8988T (cell line): ENCODE measurements around the gene HUS1.

Experiments
- DNase-seq: peaks from one replicate; pipeline ENCODE4 v3.0.0; 2011

HUS1 gene

DNA sequence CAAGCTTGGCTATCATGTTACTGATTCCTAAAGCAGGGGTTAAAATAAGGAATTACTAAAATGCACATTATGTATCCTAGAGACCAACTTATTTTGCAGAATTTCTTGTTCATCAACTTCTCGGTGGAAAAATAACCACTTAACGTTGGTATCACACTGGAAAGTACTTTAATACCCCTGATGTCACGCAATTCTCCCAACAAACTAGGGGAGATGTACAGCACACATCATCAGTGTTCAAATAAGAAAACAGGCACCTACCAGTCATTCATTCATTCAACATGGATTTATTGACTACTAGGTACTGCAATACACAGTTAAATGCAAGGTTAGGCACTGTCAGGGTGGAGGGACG, 648 bp downstream of the HUS1 start:
- no peak for DNase-seq

DNA sequence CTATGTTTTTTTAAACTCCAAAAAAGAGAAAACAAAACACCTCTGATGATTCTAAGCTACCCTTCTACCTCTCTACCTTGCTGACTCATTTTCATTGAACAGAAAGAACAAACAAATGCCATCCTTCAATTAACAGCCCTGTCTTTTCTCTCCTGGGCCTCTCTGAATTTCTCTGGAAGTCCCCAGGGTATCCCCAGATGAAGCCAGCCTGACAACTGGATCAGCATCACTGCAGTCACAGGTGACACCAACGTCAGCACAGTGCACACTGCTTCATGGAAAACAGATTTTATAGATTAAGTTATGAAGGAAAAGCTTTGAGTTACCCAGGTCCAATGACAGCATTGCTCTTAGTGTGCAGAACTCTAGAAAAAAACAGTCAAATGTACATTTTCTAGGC, 5.7 kb downstream of the HUS1 start:
- no peak for DNase-seq

DNA sequence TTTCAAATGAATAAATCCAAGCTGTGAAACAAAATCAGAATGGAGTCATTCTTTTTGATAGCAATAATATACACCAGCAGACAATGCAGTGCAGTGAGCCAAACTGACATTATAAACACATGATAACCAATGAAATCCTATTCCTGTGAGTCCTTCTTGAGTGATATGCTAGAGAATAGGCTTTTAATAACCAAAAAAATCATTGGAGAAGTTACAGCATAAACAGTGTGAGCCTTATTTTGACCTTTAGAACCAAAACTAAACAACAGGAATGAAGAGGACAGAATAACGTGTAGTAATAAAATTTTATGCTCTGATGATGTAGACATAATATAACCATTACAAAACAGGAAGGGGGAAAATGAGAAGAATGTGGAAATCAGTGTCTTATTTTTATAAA, 8.7 kb downstream of the HUS1 start:
- DNase-seq: no peak

DNA sequence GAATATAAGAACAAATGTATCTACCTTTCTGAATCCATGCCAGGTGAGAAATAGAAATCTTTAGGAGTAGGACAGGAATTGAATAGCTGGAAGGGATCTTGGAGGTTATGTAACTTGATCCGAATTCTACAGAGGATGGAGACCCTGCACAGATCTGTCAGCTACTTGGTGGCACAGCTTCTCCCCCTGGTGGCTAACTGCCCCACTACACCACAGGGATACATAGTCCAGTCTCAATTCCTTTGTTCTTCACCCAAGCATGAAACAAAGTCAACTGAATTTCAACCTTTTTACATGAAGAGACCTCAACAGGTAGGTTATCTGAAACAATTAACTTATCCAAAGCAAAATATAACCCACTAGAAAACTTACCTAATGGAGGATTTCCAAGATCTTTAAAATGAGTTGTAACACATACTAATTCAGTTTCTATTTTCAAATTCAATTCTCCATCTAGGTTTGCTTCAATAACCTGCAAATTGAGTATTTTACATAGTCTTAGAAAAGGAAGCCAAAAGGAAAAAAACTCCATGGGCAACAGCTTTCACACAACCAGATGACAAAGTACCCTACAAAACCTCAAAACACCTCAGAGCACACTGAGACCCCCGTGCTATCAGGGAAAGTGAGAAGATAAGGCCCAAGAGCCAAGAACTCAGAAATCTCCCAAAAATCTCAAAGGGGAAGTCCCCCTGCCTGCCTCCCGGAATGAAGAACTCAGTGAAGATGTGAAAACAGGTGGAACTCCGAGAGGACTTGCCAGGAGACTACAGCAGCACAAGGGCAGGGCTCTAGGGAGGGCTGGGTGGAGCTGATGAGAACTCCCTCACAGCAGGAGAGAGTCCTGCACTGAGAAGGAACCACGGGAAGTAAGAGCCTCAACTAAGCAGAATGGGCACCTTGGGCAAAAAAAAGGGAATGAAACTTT, 10.3 kb downstream of the HUS1 start:
- peak; percentile 32 for DNase-seq

DNA sequence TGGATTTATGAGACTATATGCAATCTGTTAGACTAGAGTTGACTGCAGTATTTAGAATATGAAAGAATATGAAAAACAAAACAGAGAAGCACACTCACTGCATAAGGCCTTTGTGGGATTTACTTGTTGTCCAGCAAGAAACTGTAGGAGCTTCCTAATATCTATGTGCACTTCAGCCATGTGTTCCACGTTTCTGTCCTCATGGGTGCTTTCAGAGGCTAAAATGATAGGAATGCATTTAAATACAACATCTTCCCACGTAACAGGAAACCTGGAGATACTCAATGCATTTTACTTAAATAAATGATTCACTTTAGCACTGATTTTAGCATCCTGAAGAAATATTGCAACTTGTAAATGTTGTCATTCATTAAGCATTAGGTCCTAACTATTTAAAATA, 11.7 kb downstream of the HUS1 start:
- DNase-seq: no peak

DNA sequence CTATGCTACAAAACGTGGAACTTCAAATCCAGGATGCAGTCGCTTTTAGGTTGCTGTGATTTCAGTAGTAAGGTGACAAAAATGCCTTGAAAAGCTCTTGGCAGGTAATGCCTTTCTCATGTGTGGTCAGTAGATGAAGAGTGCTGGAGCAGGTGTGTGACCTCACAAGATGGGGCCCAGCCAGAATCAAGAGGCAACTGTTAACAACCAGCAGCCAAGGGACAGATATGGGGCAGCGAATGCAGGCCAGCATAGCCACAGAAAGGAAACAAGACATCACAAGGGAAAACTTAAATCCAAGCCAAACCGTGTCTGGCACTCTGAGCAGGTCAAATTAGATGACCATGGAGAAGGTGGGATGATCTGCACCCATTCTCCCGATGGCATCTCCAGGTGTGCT, 12.3 kb downstream of the HUS1 start:
- DNase-seq: no peak

DNA sequence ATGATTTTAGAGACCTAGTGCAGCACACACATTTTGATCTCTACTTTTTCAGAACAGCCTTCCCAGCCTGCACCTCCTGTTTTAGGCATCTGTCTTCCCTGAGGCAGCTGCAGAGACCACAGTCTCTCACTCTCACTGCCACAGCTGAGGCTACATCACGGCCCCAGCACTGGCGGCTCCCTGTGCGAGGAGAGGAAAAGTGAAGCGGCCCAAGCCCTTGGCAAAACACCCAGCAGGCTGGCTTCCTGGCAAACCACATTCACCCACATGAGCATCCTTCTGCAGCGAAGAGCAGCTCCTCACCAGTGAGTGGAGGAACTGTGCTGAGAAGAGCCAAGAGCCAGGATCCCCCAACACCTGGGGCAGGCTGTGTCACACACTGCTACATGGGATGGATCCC, 14.0 kb downstream of the HUS1 start:
- DNase-seq: no peak

DNA sequence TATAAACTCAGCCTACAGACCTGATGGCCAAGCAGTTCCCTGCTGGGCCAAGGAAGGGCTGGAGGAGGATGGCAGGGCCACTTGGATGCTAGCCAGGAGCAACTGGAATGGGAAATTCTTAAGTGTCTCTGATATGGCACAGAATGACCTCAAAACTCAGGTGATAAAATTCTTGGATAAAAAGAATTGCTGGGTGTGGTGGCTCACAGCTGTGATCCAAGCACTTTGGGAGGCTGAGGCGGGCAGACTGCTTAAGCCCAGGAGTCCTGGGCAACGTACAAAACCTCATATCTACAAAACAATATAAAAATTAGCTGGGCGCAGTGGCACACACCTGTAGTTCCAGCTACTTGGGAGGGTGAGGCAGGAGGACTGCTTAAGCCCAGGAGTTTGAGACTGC, 17.2 kb downstream of the HUS1 start:
- no peak for DNase-seq

DNA sequence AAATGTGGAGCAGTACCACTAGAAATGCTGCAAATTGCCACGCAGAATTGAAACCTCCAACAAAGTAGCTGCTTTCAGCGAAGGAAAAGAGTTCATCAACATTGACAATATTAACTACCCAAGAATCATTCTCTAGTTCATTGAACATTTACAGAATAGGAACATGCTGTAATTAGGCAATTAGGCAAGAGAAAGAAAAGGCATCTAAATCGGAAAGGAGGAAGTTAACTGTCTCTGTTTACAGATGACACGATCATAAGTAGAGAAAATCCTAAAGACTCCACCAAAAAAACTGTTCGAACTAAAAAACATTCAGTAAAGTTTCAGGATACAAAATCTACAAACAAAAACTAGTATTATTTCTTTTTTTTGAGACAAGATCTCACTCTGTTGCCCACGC, 22.3 kb downstream of the HUS1 start:
- no peak for DNase-seq

DNA sequence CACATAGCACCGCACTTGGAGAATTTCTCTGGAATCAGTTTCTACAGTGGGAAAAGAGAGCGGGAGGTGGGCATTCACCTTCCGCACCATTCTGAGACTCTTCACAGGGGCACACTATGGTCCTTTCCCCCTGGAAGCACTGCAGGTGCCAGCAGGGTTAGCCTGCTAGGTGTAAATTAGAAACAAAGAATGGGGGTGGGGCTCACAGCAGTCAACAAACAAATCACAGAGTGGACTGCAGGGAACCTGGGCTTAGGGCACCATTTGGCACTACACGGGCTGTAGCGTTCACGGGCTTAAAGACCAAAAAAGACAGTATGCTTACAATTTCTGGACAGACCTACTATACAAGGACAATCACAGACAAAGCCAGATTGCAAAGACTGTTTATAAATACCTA, 23.2 kb downstream of the HUS1 start:
- DNase-seq: no peak

DNA sequence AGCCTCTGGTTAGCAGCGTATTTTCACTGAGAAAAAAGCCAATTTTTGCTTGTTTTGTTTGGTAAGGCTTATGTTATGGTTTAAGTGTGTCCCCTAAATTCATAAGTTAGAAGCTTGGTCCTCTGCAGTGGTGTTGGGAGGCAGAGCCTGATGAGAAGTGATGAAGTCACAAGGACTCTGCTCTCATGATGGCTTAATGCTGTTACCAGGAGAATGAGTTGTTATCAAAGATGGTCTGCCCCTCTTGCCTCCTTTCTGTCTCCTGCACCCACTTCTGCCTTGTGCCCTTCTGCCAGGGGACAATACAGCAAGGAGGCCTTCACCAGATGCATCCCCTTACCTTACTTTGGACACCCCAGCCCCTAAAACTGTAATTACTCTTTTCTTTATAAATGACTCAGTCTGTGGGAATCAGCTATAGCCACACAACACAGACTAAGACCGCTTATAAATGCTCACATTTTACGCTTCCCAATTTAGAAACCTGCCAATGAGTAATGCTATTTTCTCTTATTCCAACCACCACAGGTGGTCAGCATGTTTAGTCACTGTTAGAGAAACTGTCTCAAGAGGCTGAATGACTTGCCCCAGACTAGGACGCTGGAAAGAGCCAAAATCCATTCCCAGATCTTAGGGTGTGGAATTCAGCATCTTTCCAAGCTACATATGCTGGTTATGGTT, 25.0 kb downstream of the HUS1 start:
- DNase-seq: no peak

DNA sequence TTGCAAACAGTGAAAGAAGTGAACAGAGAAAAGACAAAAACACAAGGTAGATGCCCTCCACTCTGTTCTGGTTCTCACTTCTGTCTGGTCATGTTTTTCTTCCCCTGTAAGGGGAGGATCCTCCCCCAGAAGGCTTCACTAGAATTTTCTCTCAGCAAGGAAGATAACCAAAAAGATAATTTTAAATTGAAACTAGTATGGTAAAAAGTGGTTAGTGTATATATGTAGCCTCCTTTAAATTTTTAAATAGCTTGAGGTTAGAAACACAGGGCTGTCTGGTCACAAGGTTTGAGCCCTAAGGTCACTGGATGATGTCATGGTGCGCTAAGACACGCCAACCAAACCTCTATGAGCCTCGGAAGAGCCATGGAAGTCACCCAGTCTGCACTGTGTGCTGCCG, 25.6 kb downstream of the HUS1 start:
- no peak for DNase-seq

DNA sequence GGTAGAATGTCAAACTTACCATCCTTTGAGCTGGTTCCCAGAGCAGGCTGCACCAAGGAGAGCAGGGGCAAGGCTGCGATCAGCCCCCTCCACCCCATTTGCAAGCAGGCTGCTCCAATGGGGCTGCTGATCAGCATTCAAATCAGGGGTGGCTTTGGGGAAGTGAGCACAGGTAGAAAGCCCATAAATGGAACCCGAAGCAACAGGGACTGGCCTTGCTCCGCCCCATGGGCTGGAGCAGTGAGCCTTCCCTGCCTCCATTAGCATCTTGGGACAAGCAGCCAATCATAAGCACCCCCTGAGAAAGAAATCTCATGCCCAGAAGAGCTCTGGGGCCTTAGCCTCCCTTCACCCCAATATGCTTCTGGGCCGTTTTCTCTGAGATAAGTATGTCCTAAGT, 27.2 kb downstream of the HUS1 start:
- DNase-seq: no peak

DNA sequence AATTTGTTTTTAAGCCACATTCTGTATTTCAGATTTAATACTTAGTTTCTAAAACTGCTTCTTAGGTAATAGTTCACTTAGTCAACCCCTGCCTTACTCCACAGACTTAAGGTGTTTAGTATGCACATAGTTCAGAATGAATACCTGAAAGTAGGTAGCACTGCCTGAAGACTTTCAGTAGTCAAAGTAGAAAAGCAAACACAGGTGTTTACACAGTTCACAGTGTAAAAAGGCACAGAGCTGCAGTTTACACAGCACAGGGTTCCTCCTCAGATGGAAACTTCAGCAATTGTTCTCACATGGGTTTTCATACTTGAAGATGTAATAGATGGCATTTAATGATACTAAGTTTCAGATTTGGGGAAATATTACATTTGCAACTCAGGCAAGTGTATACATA, 28.0 kb downstream of the HUS1 start:
- DNase-seq: no peak

DNA sequence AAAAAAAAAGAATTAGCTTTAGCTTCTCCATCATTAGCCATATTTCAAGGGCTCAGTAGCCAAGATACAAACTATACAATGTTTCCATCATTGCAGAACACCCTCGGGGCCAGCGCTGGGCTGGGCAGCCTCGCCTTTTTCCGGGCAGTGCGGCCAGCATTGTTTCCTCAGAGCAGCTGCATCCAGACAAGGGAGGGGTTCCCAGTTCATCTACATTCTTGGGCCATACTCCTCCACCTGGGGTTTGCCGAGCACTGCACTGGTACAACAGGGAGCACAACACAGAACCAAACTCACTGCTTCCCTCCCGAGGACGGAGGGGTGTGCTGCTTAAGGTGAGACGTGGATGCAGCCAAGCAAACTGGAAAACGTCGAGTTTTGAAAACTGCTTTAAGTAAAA, 28.7 kb downstream of the HUS1 start:
- DNase-seq: no peak

DNA sequence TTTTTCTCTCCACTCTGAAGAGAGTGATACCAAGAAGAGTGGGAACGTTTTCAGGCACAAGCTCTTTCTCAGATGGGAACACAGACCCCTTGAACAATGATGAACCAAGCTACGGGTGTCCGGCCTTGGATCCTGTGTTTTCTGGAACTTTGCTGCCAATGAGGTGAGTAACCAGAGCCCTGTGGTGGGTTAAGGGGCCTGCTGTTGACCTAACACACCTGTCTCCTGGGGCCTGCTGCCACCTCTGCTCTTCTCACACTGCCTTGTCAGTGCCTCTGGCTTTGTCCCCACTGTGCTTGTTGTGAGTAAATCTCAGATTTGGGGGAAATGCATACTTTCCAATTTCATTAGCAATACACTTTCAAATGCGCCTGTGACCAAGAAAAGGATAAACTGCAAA, 29.7 kb downstream of the HUS1 start:
- DNase-seq: no peak

DNA sequence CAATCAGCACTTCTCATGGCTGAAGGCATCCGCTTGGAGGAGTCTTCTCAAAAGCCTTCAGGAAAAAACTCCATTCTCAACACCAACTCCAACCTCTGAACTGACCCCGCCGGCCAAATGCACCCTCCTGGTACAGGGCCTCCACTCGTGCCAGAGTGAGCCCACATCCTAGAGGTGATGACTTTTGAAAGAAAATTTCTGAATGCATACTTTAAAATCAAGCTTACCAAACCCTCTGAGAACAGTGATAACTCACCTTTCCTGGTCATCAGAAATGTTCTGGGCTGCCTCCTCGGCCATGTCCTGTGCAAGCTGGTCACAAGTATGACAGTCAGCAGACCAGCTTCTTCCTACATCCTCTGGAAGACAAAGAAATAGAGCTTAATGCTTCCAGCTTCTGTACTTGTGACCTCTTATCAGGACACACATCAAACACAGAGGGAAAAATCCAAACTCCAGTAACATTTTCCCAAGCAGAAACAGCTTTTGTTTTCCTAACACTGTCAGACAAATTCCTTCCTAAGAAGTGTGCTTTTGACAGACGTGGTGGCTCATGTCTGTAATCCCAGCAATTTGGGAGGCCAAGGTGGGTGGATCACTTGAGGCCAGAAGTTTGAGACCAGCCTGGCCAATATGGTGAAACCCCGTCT, 31.1 kb downstream of the HUS1 start, which contains the start of gene PKD1L1:
PKD1L1 (minus strand) TSS at position 326 of the 650 bp plus-strand sequence; CDS start at position 300, 26 bp downstream.
- DNase-seq: no peak

DNA sequence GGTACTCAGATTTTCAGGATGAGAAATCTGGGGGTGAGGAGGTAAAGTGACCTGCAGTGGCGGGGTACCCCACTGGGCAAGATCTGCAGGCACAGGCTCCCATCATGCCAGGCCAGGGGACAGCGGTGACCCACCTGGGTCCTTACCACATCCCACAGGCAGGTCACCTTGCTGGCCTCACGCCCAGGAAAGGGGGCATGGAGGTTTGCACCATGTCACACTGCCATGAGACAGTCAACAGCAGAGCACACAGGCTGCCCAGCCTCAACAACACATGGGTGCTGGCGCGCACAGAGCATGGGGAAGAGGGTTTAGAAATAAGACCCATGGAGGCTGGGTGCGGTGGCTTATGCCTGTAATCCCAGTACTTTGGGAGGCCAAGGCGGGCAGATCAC, 32.1 kb downstream of the HUS1 start:
- no peak for DNase-seq

DNA sequence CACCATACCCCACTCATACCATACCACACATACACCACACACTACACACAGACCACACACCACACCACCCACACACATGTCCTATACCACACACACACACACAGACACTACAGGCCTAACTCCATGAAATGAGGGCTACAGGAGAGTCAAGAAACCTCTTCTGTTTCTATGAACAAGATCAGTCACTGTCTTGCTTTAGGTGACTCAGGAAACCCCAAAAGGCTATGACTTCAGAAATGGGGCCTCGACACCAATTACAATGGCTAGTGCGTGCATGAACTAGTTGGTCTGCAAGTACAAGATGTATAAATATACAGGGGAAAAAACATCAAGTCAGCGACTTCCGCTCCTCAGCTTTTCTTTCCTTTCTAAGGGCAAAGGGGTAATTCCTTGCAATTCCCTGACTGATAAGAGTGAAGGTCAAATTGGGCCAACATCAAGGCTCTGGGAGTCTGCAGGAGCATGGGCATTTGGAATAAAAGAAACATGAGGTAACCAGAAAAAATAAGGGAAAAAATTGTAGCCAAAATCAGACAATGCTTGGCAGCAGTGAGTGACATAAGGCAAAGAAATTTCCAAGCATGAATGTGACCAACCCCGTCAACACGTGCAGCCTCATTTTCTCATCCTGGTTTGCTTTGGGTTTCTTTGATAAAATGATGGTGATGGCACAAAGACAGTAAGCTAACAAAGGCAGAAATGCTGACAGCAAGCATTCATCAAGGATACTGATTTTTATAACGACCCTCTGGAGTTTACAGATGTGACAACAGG, 32.6 kb downstream of the HUS1 start:
- DNase-seq: no peak

DNA sequence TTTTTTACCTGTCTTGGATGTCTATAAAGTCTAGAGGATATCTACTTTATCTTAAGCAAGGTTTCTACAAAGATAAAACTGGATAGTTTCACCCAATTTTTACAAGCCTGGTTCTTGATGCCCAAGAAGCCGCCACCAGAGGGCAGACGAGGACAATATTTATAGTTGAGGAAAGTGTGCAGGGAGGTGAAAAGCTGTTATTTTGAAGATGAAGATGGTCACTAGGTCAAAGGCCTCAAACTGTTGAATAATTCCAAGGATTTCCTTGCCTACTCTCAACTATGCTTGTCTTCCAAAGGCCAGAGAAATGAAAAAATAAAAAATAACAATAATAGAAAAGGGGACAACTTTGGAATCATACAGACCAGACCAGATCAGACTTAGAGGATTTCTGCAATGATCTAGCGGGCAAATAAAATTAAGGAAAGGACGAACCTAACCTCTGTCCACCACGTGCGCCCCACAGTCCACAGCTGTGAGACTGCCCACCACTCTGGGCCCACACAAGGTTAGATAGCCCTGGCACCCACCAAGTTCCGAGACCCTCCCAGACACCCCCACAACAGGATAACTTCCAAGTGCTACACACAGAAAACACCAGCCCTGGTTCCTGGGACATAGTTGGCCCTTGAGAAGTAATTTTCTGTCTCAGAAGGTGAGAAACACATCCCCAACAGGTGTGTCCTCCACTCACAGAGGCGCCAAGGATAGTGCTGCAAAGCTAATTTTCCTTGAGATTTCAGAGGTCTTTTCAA, 34.0 kb downstream of the HUS1 start:
- DNase-seq: no peak

DNA sequence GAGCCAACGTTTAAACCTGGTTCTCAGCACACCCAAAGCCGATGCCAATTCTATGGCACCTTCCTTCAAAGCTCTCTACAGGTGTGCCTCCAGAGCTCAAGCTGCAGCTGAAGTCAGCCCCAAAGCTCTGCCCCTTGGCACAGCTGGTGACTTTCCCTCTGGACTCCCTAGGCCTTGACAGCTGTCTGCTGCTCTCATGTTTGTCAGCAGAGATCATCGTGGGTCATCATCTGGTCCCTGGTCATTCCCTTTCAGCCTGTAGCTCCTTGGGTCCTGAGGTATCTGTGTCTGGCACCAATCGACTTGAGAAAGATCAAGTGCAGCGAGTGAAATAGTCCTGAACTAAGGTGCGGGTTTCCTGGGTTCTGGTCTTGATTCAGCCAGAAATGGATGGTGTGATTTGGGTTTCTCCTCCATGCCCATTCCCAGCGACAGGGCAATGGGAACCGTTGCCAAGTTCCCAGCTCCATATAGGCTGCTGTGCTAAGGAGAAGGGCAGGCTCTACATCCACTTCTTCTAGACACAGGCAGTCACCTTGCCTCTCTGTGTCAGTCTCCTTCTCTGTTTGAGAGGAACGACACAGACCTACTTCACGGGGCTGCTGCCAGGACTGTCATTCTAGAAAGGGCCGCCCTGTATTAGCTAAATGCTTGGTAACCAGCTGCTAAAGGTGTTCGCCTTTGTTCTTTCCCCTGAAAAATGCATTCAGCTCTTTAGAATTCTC, 34.7 kb downstream of the HUS1 start:
- DNase-seq: no peak
